K562 (cell line): ENCODE results near the gene LRFN4. TPM values are rescaled to one million over a fixed set of nuclear protein-coding genes. Genes with fewer than 3 reads are reported as not detected.

ENCODE experiments used
- ELF2 ChIP-seq: fragments of 250-450 bp; sonication (Bioruptor Pico); IDR thresholded peaks from 2 replicates; pipeline ENCODE4 v1.5.0; 2021; ENCODE audit warnings: mild to moderate bottlenecking
- HNRNPK ChIP-seq: fragments of 200-400 bp; formaldehyde crosslinking; IDR thresholded peaks from one replicate; pipeline ENCODE4 v1.6.1; 2018; ENCODE audit warnings: mild to moderate bottlenecking, low read depth, low read length; ENCODE audit not compliant: poor library complexity, severe bottlenecking
- JUN ChIP-seq, 2 experiments: sonication (generic) in 1 of 2; formaldehyde crosslinking in 1 of 2; IDR thresholded peaks; 2 replicates each; pipeline versions ENCODE4 v1.6.1 to v1.8.0; 2012 to 2022; ENCODE audit warnings: borderline replicate concordance in 2 of 2, mild to moderate bottlenecking in 2 of 2, improper control_type of control experiment in 1 of 2, low read depth in 1 of 2, low read length in 1 of 2, missing genetic modification reagents in 1 of 2
- NONO ChIP-seq, 2 experiments: fragments of 200-400 bp in 1 of 2; fragments of 450-650 bp in 1 of 2; formaldehyde crosslinking in 1 of 2; IDR thresholded peaks; 2 replicates each; pipeline ENCODE4 v1.6.1; 2017; ENCODE audit warnings: low read depth in 2 of 2, mild to moderate bottlenecking in 2 of 2, moderate library complexity in 2 of 2, low read length in 1 of 2
- RBBP5 ChIP-seq: fragments of 200-600 bp; sonication (generic); IDR thresholded peaks from 2 replicates; pipeline ENCODE4 v1.6.1; 2012; ENCODE audit warnings: borderline replicate concordance, mild to moderate bottlenecking, low read length, control low read depth, inconsistent platforms; ENCODE audit not compliant: insufficient read depth, poor library complexity, severe bottlenecking
- RERE ChIP-seq: sonication (generic); formaldehyde crosslinking; IDR thresholded peaks from 2 replicates; pipeline ENCODE4 v1.8.0; 2023; ENCODE audit warnings: missing genetic modification reagents, mild to moderate bottlenecking, borderline replicate concordance
- SMARCA5 ChIP-seq: fragments of 450-650 bp; IDR thresholded peaks from 2 replicates; pipeline ENCODE4 v1.6.1; 2016
- THRAP3 ChIP-seq: fragments of 450-650 bp; IDR thresholded peaks from 2 replicates; pipeline ENCODE4 v1.6.1; 2016; ENCODE audit warnings: mild to moderate bottlenecking, inconsistent platforms, borderline replicate concordance
- ZBTB43 ChIP-seq: sonication (generic); formaldehyde crosslinking; IDR thresholded peaks from 2 replicates; pipeline ENCODE4 v1.8.0; 2023; ENCODE audit warnings: mild to moderate bottlenecking, missing genetic modification reagents
- ZBTB9 ChIP-seq: fragments of 450-650 bp; formaldehyde crosslinking; IDR thresholded peaks from 2 replicates; pipeline ENCODE4 v1.4.0; 2020; ENCODE audit warnings: mild to moderate bottlenecking, moderate library complexity
- polyA plus RNA-seq, 8 experiments: library from polyadenylated mRNA; depleted of rRNA in 4 of 8; stranded (reverse) in 5 of 8; unstranded in 3 of 8; fragments of >200 nt; fragmentation: Nextera tagmentation in 2 of 8; fragmentation: Illumina TruSeq in 1 of 8; extraction: Ambion mirVana in 2 of 8; extraction: Trizol in 1 of 8; gene quantifications; 2 replicates each; pipeline versions ENCODE4 v1.2.1 to v1.2.3, GENCODE V29; 2011 to 2014; ENCODE audit warnings: inconsistent platforms in 1 of 8, missing spikeins in 1 of 8
- total RNA-seq, 7 experiments: library from RNA; depleted of rRNA in 6 of 7; stranded (reverse); fragments of >200 nt in 6 of 7; fragmentation: Illumina TruSeq in 2 of 7; extraction: Trizol in 2 of 7; gene quantifications; 2 replicates each; pipeline versions ENCODE4 v1.2.1 to v1.2.3, GENCODE V29; 2011 to 2021; ENCODE audit warnings: low replicate concordance in 1 of 7
- TF ChIP-seq, protein P1 (sequence below), 2 experiments: fragments of 450-650 bp in 1 of 2; sonication (generic) in 1 of 2; formaldehyde crosslinking in 1 of 2; IDR thresholded peaks in 1 of 2; conservative IDR thresholded peaks in 1 of 2; 2 replicates each; pipeline versions ENCODE4 v1.6.1 to v1.8.1; 2016 to 2023; ENCODE audit warnings: mild to moderate bottlenecking in 2 of 2, moderate library complexity in 2 of 2, inconsistent platforms in 1 of 2, missing genetic modification reagents in 1 of 2
- TF ChIP-seq, protein P2 (sequence below): fragments of 250-450 bp; sonication (Bioruptor Pico); IDR thresholded peaks from 2 replicates; pipeline ENCODE4 v1.8.0; 2022; ENCODE audit warnings: inconsistent platforms, mild to moderate bottlenecking, moderate library complexity, borderline replicate concordance
- TF ChIP-seq, protein P3 (sequence below): IDR thresholded peaks from 2 replicates; pipeline ENCODE4 v1.6.1; 2016; ENCODE audit warnings: missing genetic modification characterization, missing compliant biosample characterization

LRFN4 gene
- total and polyA plus RNA-seq, 9 of the 15 experiments (the other 6 are each of a cell fraction or from before 2014, with no cell fraction given): 0.10 to 60.1 (median 6.7) TPM

GRCh38 chr11:66904055-66904454 lies 47.2 kb downstream of the LRFN4 start (continued):
- TF ChIP-seq, protein P1, sequence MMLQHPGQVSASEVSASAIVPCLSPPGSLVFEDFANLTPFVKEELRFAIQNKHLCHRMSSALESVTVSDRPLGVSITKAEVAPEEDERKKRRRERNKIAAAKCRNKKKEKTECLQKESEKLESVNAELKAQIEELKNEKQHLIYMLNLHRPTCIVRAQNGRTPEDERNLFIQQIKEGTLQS (IDR thresholded peaks at IDR 0.05): peak; percentile 56; the same call in 1 of the 2 replicates
- TF ChIP-seq, protein P1 (CRISPR knock-in tag; conservative IDR thresholded peaks at IDR 0.05): no peak
- no peak for TF ChIP-seq RERE (CRISPR knock-in tag)
- TF ChIP-seq ELF2 (CRISPR knock-in tag): no peak
- TF ChIP-seq JUN (IDR thresholded peaks at IDR 0.05; ENCODE audit: borderline replicate concordance, low read depth, low read length): peak; percentile 35; the same call in 1 of the 2 replicates
- no peak for TF ChIP-seq JUN (CRISPR knock-in tag; IDR thresholded peaks at IDR 0.05; ENCODE audit: borderline replicate concordance)
- TF ChIP-seq, protein P2, sequence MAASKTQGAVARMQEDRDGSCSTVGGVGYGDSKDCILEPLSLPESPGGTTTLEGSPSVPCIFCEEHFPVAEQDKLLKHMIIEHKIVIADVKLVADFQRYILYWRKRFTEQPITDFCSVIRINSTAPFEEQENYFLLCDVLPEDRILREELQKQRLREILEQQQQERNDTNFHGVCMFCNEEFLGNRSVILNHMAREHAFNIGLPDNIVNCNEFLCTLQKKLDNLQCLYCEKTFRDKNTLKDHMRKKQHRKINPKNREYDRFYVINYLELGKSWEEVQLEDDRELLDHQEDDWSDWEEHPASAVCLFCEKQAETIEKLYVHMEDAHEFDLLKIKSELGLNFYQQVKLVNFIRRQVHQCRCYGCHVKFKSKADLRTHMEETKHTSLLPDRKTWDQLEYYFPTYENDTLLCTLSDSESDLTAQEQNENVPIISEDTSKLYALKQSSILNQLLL (CRISPR knock-in tag): no peak
- TF ChIP-seq, protein P3, sequence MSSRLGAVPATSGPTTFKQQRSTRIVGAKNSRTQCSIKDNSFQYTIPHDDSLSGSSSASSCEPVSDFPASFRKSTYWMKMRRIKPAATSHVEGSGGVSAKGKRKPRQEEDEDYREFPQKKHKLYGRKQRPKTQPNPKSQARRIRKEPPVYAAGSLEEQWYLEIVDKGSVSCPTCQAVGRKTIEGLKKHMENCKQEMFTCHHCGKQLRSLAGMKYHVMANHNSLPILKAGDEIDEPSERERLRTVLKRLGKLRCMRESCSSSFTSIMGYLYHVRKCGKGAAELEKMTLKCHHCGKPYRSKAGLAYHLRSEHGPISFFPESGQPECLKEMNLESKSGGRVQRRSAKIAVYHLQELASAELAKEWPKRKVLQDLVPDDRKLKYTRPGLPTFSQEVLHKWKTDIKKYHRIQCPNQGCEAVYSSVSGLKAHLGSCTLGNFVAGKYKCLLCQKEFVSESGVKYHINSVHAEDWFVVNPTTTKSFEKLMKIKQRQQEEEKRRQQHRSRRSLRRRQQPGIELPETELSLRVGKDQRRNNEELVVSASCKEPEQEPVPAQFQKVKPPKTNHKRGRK (tag): no peak
- TF ChIP-seq SMARCA5: no peak
- no peak for TF ChIP-seq THRAP3
- TF ChIP-seq NONO (IDR thresholded peaks at IDR 0.05; ENCODE audit: low read depth in 2 of 2, low read length in 1 of 2): no peak
- TF ChIP-seq HNRNPK: no peak
- no peak for TF ChIP-seq ZBTB9 (CRISPR knock-in tag)
- TF ChIP-seq RBBP5: no peak
- TF ChIP-seq ZBTB43 (CRISPR knock-in tag): no peak
